HCT116 (cell line): ENCODE data around the gene PSTPIP2. TPM values are rescaled to one million over a fixed set of nuclear protein-coding genes. Genes with fewer than 3 reads are reported as not detected.

ENCODE experiments used
- ATAC-seq: fragments of 200-7000 bp; cut with Tn5 transposase; 2 replicates; pipeline ENCODE4 v1.9.1; 2020; ENCODE audit warnings: mild to moderate bottlenecking, moderate library complexity
- BruUV-seq: library from RNA; stranded (reverse); fragments of 400-500 nt; replicated peaks from 2 replicates; lab custom pipeline; 2021; lab: Mats Ljungman, UMichigan
- CTCF ChIA-PET: fragments of 300-600 bp; sonication (Branson Sonifier 250); formaldehyde crosslinking; loops from one replicate; lab custom pipeline; 2021; ENCODE audit warnings: antibody characterized with exemption; lab: Charles Lee
- POLR2A ChIA-PET: fragments of 300-600, 350-600 bp; sonication (Branson Sonifier 250); formaldehyde crosslinking; loops from one replicate; lab custom pipeline; 2021; ENCODE audit warnings: antibody characterized with exemption; lab: Charles Lee
- RAD21 ChIA-PET, 2 experiments: fragments of 300-600 bp; sonication (Branson Sonifier 250); formaldehyde crosslinking; loops; one replicate each; lab custom pipeline; 2023; ENCODE audit warnings: low total read pairs in 2 of 2; ENCODE audit not compliant: uncharacterized antibody in 2 of 2, unreplicated experiment in 2 of 2, low non-redundant PET in 1 of 2; lab: Charles Lee
- DNase-seq: peaks from one replicate; pipeline ENCODE4 v3.0.0-alpha.2; 2010; ENCODE audit warnings: low read depth, low spot score
- H2AFZ ChIP-seq: fragments of 200-600 bp; shearing (Covaris generic), sonication (generic); 2 replicates; pipeline ENCODE4 v1.6.1; 2017; ENCODE audit warnings: low read depth, mixed run types, mixed read lengths, antibody characterized with exemption, low read length; ENCODE audit not compliant: poor library complexity, severe bottlenecking
- H3K27ac ChIP-seq: 2 replicates; pipeline ENCODE4 v1.5.1; 2012; ENCODE audit warnings: low read depth, low read length
- H3K27me3 ChIP-seq: fragments of 200-600 bp; sonication (generic); 2 replicates; pipeline ENCODE4 v1.6.1; 2016; ENCODE audit warnings: mixed run types, low read length, mixed read lengths; ENCODE audit not compliant: insufficient read depth
- H3K36me3 ChIP-seq, 2 experiments: fragments of 200-500 bp in 1 of 2; fragments of 200-600 bp in 1 of 2; sonication (Bioruptor generic) in 1 of 2; sonication (generic) in 1 of 2; 2 replicates each; pipeline versions ENCODE4 v1.5.1 to v1.6.1; 2014 to 2016; ENCODE audit warnings: low read length in 2 of 2, inconsistent platforms in 1 of 2, mixed read lengths in 1 of 2, mixed run types in 1 of 2; ENCODE audit not compliant: insufficient read depth in 2 of 2, control insufficient read depth in 1 of 2
- H3K4me1 ChIP-seq, 2 experiments: fragments of 200-600 bp in 1 of 2; sonication (generic) in 1 of 2; 2 replicates each; pipeline versions ENCODE4 v1.5.1 to v1.6.1; 2012 to 2017; ENCODE audit warnings: low read length in 2 of 2, inconsistent platforms in 1 of 2, mild to moderate bottlenecking in 1 of 2, mixed read lengths in 1 of 2, mixed run types in 1 of 2, moderate library complexity in 1 of 2; ENCODE audit not compliant: insufficient read depth in 2 of 2, control insufficient read depth in 1 of 2
- H3K4me2 ChIP-seq: fragments of 200-600 bp; sonication (generic); 2 replicates; pipeline ENCODE4 v1.6.1; 2017; ENCODE audit warnings: mixed run types, low read length, mixed read lengths
- H3K4me3 ChIP-seq, 2 experiments: fragments of 200-600 bp in 1 of 2; sonication (generic) in 1 of 2; replicated peaks in 1 of 2; 2 replicates each; pipeline ENCODE4 v1.5.1; 2011 to 2016; ENCODE audit warnings: low read length in 2 of 2, control low read depth in 1 of 2, low read depth in 1 of 2, mild to moderate bottlenecking in 1 of 2, mixed read lengths in 1 of 2, mixed run types in 1 of 2
- H3K79me2 ChIP-seq: fragments of 200-600 bp; sonication (generic); 2 replicates; pipeline ENCODE4 v1.6.1; 2017; ENCODE audit warnings: mild to moderate bottlenecking, mixed run types, low read length, moderate library complexity, mixed read lengths; ENCODE audit not compliant: insufficient read depth
- H3K9ac ChIP-seq: fragments of 200-600 bp; sonication (generic); 2 replicates; pipeline ENCODE4 v1.6.1; 2016; ENCODE audit warnings: low read length, mixed read lengths
- H3K9me2 ChIP-seq: fragments of 200-600 bp; sonication (generic), shearing (Covaris generic); 2 replicates; pipeline ENCODE4 v1.6.1; 2017; ENCODE audit warnings: mixed run types, mild to moderate bottlenecking, moderate library complexity; ENCODE audit not compliant: insufficient read depth
- H3K9me3 ChIP-seq, 2 experiments: fragments of 200-500 bp in 1 of 2; fragments of 200-600 bp in 1 of 2; sonication (Bioruptor generic) in 1 of 2; sonication (generic) in 1 of 2; 2 replicates each; pipeline ENCODE4 v1.6.1; 2014 to 2017; ENCODE audit warnings: low read length in 2 of 2, mixed read lengths in 2 of 2, inconsistent platforms in 1 of 2, low read depth in 1 of 2, mild to moderate bottlenecking in 1 of 2, mixed run types in 1 of 2, moderate library complexity in 1 of 2; ENCODE audit not compliant: control insufficient read depth in 1 of 2, insufficient read depth in 1 of 2
- H4K20me1 ChIP-seq: fragments of 200-600 bp; sonication (generic), shearing (Covaris generic); 2 replicates; pipeline ENCODE4 v1.6.1; 2017; ENCODE audit warnings: mixed run types, mild to moderate bottlenecking, moderate library complexity; ENCODE audit not compliant: insufficient read depth
- CEBPB ChIP-seq: IDR thresholded peaks from 2 replicates; pipeline ENCODE4 v1.6.1; 2012; ENCODE audit warnings: low read depth
- EGR1 ChIP-seq: IDR thresholded peaks from 2 replicates; pipeline ENCODE4 v1.6.1; 2012; ENCODE audit warnings: low read depth
- ELF1 ChIP-seq: IDR thresholded peaks from 2 replicates; pipeline ENCODE4 v1.6.1; 2012; ENCODE audit warnings: low read depth, borderline replicate concordance
- FOSL1 ChIP-seq: IDR thresholded peaks from 2 replicates; pipeline ENCODE4 v1.6.1; 2012; ENCODE audit warnings: low read depth
- JUND ChIP-seq: IDR thresholded peaks from 2 replicates; pipeline ENCODE4 v1.6.1; 2012
- MAX ChIP-seq: IDR thresholded peaks from 2 replicates; pipeline ENCODE4 v1.6.1; 2012
- POLR2A ChIP-seq: IDR thresholded peaks from 2 replicates; pipeline ENCODE4 v1.7.0; 2011; ENCODE audit warnings: borderline replicate concordance; ENCODE audit not compliant: insufficient read depth, insufficient read length; ENCODE audit errors: extremely low read depth
- RAD21 ChIP-seq: IDR thresholded peaks from 2 replicates; pipeline ENCODE4 v1.6.1; 2012; ENCODE audit warnings: low read depth, mild to moderate bottlenecking
- SIN3A ChIP-seq: IDR thresholded peaks from 2 replicates; pipeline ENCODE4 v1.6.1; 2012; ENCODE audit warnings: low read depth
- SP1 ChIP-seq: IDR thresholded peaks from 2 replicates; pipeline ENCODE4 v1.6.1; 2012; ENCODE audit warnings: low read depth
- SRF ChIP-seq: IDR thresholded peaks from 2 replicates; pipeline ENCODE4 v1.6.1; 2012; ENCODE audit warnings: low read depth
- TCF7L2 ChIP-seq: IDR thresholded peaks from 2 replicates; pipeline ENCODE4 v1.7.0; 2011; ENCODE audit warnings: borderline replicate concordance, inconsistent platforms; ENCODE audit not compliant: insufficient read depth, insufficient read length; ENCODE audit errors: extremely low read depth
- YY1 ChIP-seq: IDR thresholded peaks from 2 replicates; pipeline ENCODE4 v1.6.1; 2011; ENCODE audit warnings: low read length, low read depth, moderate library complexity, mild to moderate bottlenecking; ENCODE audit not compliant: insufficient replicate concordance; ENCODE audit errors: extremely low read depth
- ZFX ChIP-seq: fragments of 450-650 bp; IDR thresholded peaks from 2 replicates; pipeline ENCODE4 v1.6.1; 2017
- ZNF274 ChIP-seq: fragments of 200-500 bp; sonication (Bioruptor generic); IDR thresholded peaks from 2 replicates; pipeline ENCODE4 v1.6.1; 2014; ENCODE audit warnings: mild to moderate bottlenecking, low read depth, low read length, inconsistent platforms
- intact Hi-C: fragments of 100-400 bp; cut with micrococcal nuclease; formaldehyde crosslinking; loops from 2 replicates; pipeline ENCODE4 v1.10.0; 2022
- total RNA-seq: library from RNA; stranded (reverse); gene quantifications from one replicate; pipeline ENCODE4 v1.2.1, GENCODE V29; 2021; ENCODE audit not compliant: unreplicated experiment
- TF ChIP-seq, protein P1 (sequence below): IDR thresholded peaks from 2 replicates; pipeline ENCODE4 v1.6.1; 2012
- TF ChIP-seq, protein P2 (sequence below): IDR thresholded peaks from 2 replicates; pipeline ENCODE4 v1.6.1; 2012; ENCODE audit warnings: low read depth

PSTPIP2 gene
- total RNA-seq, 1 experiment from 2014 or later = 20.0 TPM

DNA sequence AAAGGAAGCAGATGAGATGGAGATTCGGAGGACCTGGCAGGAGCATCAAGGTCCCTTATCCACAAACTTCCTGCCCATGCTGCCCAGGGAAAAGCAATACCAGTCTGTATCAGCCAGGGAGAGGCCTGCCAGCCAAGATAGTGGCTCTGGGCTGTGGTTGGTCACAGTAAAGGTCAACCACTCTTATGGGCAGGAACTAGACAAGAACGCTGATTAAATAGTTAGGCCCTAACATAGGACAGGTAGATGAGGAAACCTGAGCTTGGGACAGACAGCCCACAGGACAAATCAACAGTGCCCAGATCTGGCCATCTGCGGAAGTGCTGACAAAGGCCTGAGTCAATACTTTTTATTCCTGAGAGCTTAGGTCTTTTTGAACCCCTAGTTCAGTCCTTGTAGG, 10.7 kb downstream of the PSTPIP2 start:
- no peaks in the 10 kb centered on the region for H3K79me2 ChIP-seq
- H3K9me3 ChIP-seq = no peaks in the 10 kb centered on the region
- DNase-seq (no peak), ATAC-seq (peak; percentile 20; the same call in 1 of the 2 replicates)
- no peaks in the 10 kb centered on the region for H4K20me1 ChIP-seq
- H3K4me2 ChIP-seq = no peak overlapping the region
- no peak overlapping the region for H3K4me3 ChIP-seq
- intact Hi-C loops = no loop called here
- CTCF ChIA-PET = no interaction called here
- H3K27me3 ChIP-seq = no peaks in the 10 kb centered on the region
- POLR2A ChIA-PET = interaction anchor here (0.9 kb wide), 1 partner anchor 10 kb away, joined by 3 read pairs; the partner anchor contains the start of gene PSTPIP2
- no peaks in the 10 kb centered on the region for H3K36me3 ChIP-seq
- no peak overlapping the region for H3K9ac ChIP-seq
- TF ChIP-seq CEBPB (no peak), JUND (no peak), YY1 (no peak), ELF1 (no peak), ZFX (no peak), SIN3A (no peak), MAX (no peak), SP1 (no peak), ZNF274 (no peak), RAD21 (no peak), EGR1 (no peak), POLR2A (no peak), SRF (no peak), TCF7L2 (no peak), FOSL1 (no peak)
- TF ChIP-seq, protein P1, sequence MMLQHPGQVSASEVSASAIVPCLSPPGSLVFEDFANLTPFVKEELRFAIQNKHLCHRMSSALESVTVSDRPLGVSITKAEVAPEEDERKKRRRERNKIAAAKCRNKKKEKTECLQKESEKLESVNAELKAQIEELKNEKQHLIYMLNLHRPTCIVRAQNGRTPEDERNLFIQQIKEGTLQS = no peak
- TF ChIP-seq, protein P2, sequence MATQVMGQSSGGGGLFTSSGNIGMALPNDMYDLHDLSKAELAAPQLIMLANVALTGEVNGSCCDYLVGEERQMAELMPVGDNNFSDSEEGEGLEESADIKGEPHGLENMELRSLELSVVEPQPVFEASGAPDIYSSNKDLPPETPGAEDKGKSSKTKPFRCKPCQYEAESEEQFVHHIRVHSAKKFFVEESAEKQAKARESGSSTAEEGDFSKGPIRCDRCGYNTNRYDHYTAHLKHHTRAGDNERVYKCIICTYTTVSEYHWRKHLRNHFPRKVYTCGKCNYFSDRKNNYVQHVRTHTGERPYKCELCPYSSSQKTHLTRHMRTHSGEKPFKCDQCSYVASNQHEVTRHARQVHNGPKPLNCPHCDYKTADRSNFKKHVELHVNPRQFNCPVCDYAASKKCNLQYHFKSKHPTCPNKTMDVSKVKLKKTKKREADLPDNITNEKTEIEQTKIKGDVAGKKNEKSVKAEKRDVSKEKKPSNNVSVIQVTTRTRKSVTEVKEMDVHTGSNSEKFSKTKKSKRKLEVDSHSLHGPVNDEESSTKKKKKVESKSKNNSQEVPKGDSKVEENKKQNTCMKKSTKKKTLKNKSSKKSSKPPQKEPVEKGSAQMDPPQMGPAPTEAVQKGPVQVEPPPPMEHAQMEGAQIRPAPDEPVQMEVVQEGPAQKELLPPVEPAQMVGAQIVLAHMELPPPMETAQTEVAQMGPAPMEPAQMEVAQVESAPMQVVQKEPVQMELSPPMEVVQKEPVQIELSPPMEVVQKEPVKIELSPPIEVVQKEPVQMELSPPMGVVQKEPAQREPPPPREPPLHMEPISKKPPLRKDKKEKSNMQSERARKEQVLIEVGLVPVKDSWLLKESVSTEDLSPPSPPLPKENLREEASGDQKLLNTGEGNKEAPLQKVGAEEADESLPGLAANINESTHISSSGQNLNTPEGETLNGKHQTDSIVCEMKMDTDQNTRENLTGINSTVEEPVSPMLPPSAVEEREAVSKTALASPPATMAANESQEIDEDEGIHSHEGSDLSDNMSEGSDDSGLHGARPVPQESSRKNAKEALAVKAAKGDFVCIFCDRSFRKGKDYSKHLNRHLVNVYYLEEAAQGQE = no peak
- H3K9me2 ChIP-seq = no peaks in the 10 kb centered on the region
- RAD21 ChIA-PET = no interaction called here
- H3K27ac ChIP-seq = no peak overlapping the region
- peaks cover 7 to 12% of the 10 kb centered on the region in 2 experiments; a peak in 3 of 4 replicates for H3K4me1 ChIP-seq
- no peak overlapping the region for H2AFZ ChIP-seq
- BruUV-seq = no TSS peak
